ENCODE measurements around the gene FAXDC2.

Gene FAXDC2

GRCh38 chr5:154873791-154874331 lies 23.5 kb upstream of the FAXDC2 start:
- Mint-ChIP-seq H3K4me1 (ENCODE audit: low read depth) (no peaks in the 10 kb centered on the region), H3K27ac (no peak overlapping the region), H3K27me3 (no peaks in the 10 kb centered on the region), H3K9me3 (peaks cover 20% of the 10 kb centered on the region), H3K4me3 (no peak overlapping the region), H3K36me3 (ENCODE audit: low read depth) (peaks cover 100% of the 10 kb centered on the region)
- intact Hi-C loops (cut with micrococcal nuclease), result loop anchor here (5.0 kb wide), 1 partner anchor 222 kb away; no protein-coding TSS in a partner anchor

GRCh38 chr5:154871734-154872133 lies 21.3 kb upstream of the FAXDC2 start:
- intact Hi-C loops (cut with micrococcal nuclease), result loop anchor here (5.0 kb wide), 1 partner anchor 219 kb away; no protein-coding TSS in a partner anchor
- H3K9me3 Mint-ChIP-seq, result no peaks in the 10 kb centered on the region
- H3K27me3 Mint-ChIP-seq, result no peaks in the 10 kb centered on the region
- H3K27ac Mint-ChIP-seq, result no peak overlapping the region
- H3K36me3 Mint-ChIP-seq (ENCODE audit: low read depth), result peaks cover 100% of the 10 kb centered on the region
- H3K4me3 Mint-ChIP-seq, result no peak overlapping the region
- no peaks in the 10 kb centered on the region for H3K4me1 Mint-ChIP-seq (ENCODE audit: low read depth)

- no peak overlapping the region for H3K27ac Mint-ChIP-seq
- intact Hi-C loops (cut with micrococcal nuclease), result no loop called here
- no peaks in the 10 kb centered on the region for H3K4me1 Mint-ChIP-seq (ENCODE audit: low read depth)
- H3K36me3 Mint-ChIP-seq (ENCODE audit: low read depth), result peaks cover 100% of the 10 kb centered on the region
- H3K4me3 Mint-ChIP-seq, result no peak overlapping the region
- H3K27me3 Mint-ChIP-seq, result no peaks in the 10 kb centered on the region
- H3K9me3 Mint-ChIP-seq, result no peaks in the 10 kb centered on the region
These were observed 18.3 kb upstream of the FAXDC2 start for GRCh38 chr5:154868702-154869101.

- Mint-ChIP-seq H3K4me1 (ENCODE audit: low read depth) (peaks cover 17% of the 10 kb centered on the region), H3K9me3 (no peaks in the 10 kb centered on the region), H3K27me3 (no peaks in the 10 kb centered on the region), H3K4me3 (no peak overlapping the region), H3K36me3 (ENCODE audit: low read depth) (peaks cover 96% of the 10 kb centered on the region), H3K27ac (no peak overlapping the region)
- intact Hi-C loops (cut with micrococcal nuclease), result no loop called here
These were observed 16.4 kb upstream of the FAXDC2 start for GRCh38 chr5:154866841-154867240.

- Mint-ChIP-seq H3K4me1 (ENCODE audit: low read depth) (peaks cover 27% of the 10 kb centered on the region), H3K27me3 (no peaks in the 10 kb centered on the region), H3K27ac (no peak overlapping the region), H3K4me3 (no peak overlapping the region), H3K9me3 (no peaks in the 10 kb centered on the region), H3K36me3 (ENCODE audit: low read depth) (peaks cover 89% of the 10 kb centered on the region)
- intact Hi-C loops (cut with micrococcal nuclease), result no loop called here
These were observed 15.2 kb upstream of the FAXDC2 start for GRCh38 chr5:154865466-154866184.

GRCh38 chr5:154863291-154864080 lies 13.1 kb upstream of the FAXDC2 start:
- peaks cover 41% of the 10 kb centered on the region for H3K4me1 Mint-ChIP-seq (ENCODE audit: low read depth)
- H3K27ac Mint-ChIP-seq, result peak overlapping the region; percentile 48
- intact Hi-C loops (cut with micrococcal nuclease), result no loop called here
- H3K36me3 Mint-ChIP-seq (ENCODE audit: low read depth), result peaks cover 85% of the 10 kb centered on the region
- no peaks in the 10 kb centered on the region for H3K27me3 Mint-ChIP-seq
- H3K4me3 Mint-ChIP-seq, result peak overlapping the region; percentile 9
- H3K9me3 Mint-ChIP-seq, result no peaks in the 10 kb centered on the region

GRCh38 chr5:154862766-154863165 lies 12.4 kb upstream of the FAXDC2 start:
- intact Hi-C loops (cut with micrococcal nuclease), result no loop called here
- peak overlapping the region; percentile 13 for H3K4me3 Mint-ChIP-seq
- H3K27ac Mint-ChIP-seq, result peak overlapping the region; percentile 48
- no peaks in the 10 kb centered on the region for H3K27me3 Mint-ChIP-seq
- peaks cover 41% of the 10 kb centered on the region for H3K4me1 Mint-ChIP-seq (ENCODE audit: low read depth)
- H3K36me3 Mint-ChIP-seq (ENCODE audit: low read depth), result peaks cover 82% of the 10 kb centered on the region
- no peaks in the 10 kb centered on the region for H3K9me3 Mint-ChIP-seq

- peaks cover 46% of the 10 kb centered on the region for H3K4me1 Mint-ChIP-seq (ENCODE audit: low read depth)
- peak overlapping the region; percentile 48 for H3K27ac Mint-ChIP-seq
- no peaks in the 10 kb centered on the region for H3K9me3 Mint-ChIP-seq
- H3K36me3 Mint-ChIP-seq (ENCODE audit: low read depth), result peaks cover 74% of the 10 kb centered on the region
- intact Hi-C loops (cut with micrococcal nuclease), result no loop called here
- H3K4me3 Mint-ChIP-seq, result peak overlapping the region; percentile 62
- H3K27me3 Mint-ChIP-seq, result no peaks in the 10 kb centered on the region
These were observed 11.5 kb upstream of the FAXDC2 start for GRCh38 chr5:154861946-154862345.

- Mint-ChIP-seq H3K9me3 (no peaks in the 10 kb centered on the region), H3K4me1 (ENCODE audit: low read depth) (peaks cover 50% of the 10 kb centered on the region), H3K36me3 (ENCODE audit: low read depth) (peaks cover 62% of the 10 kb centered on the region), H3K27ac (peak overlapping the region; percentile 98), H3K4me3 (peak overlapping the region; percentile 99), H3K27me3 (no peaks in the 10 kb centered on the region)
- intact Hi-C loops (cut with micrococcal nuclease), result no loop called here
These were observed 10.4 kb upstream of the FAXDC2 start for GRCh38 chr5:154860765-154861164.

- Mint-ChIP-seq H3K36me3 (ENCODE audit: low read depth) (peaks cover 56% of the 10 kb centered on the region), H3K4me1 (ENCODE audit: low read depth) (peaks cover 50% of the 10 kb centered on the region), H3K4me3 (peak overlapping the region; percentile 99), H3K27me3 (no peaks in the 10 kb centered on the region), H3K9me3 (no peaks in the 10 kb centered on the region), H3K27ac (peak overlapping the region; percentile 98)
- intact Hi-C loops (cut with micrococcal nuclease), result no loop called here
These were observed 9.7 kb upstream of the FAXDC2 start for GRCh38 chr5:154860123-154860522.

- intact Hi-C loops (cut with micrococcal nuclease), result loop anchor here (1.0 to 5.0 kb wide), 4 partner anchors 37 to 177 kb away; partner anchors contain the start of genes GEMIN5 and LARP1
- Mint-ChIP-seq H3K36me3 (ENCODE audit: low read depth) (peaks cover 47% of the 10 kb centered on the region), H3K4me3 (peak overlapping the region; percentile 99), H3K27me3 (no peaks in the 10 kb centered on the region), H3K4me1 (ENCODE audit: low read depth) (peaks cover 50% of the 10 kb centered on the region), H3K9me3 (no peaks in the 10 kb centered on the region), H3K27ac (peak overlapping the region; percentile 98)
These were observed 8.8 kb upstream of the FAXDC2 start for GRCh38 chr5:154858972-154859871.

GRCh38 chr5:154858297-154858971 lies 8.0 kb upstream of the FAXDC2 start, which contains the start of gene CNOT8:
Gene CNOT8 (plus strand): TSS chr5:154858627. CDS start chr5:154863279, 4,652 bp downstream.
- H3K4me1 Mint-ChIP-seq (ENCODE audit: low read depth), result peaks cover 49% of the 10 kb centered on the region
- peak within 1 kb of the TSS; percentile 98 for H3K27ac Mint-ChIP-seq
- peak within 1 kb of the TSS; percentile 99 for H3K4me3 Mint-ChIP-seq
- no peaks in the 10 kb centered on the region for H3K9me3 Mint-ChIP-seq
- H3K36me3 Mint-ChIP-seq (ENCODE audit: low read depth), result peaks cover 39% of the 10 kb centered on the region
- no peaks in the 10 kb centered on the region for H3K27me3 Mint-ChIP-seq
- intact Hi-C loops (cut with micrococcal nuclease), result loop anchor here (1.0 to 5.0 kb wide), 4 partner anchors 36 to 176 kb away; partner anchors contain the start of genes GEMIN5 and LARP1
